ENCODE results near the gene INPP5K. TPM values are rescaled to one million over a fixed set of nuclear protein-coding genes. Genes with fewer than 3 reads are reported as not detected.
A peak's percentile ranks its signal among the peaks of the same experiment; 100 is the strongest.
"Not testable (repeated sequence)": the region's sequence is repeated elsewhere in the genome, so short reads cannot be mapped to it uniquely, and the experiment has no call there.

Gene INPP5K
- total RNA-seq, 1 experiment from 2014 or later, result 16.4 TPM

- DNase-seq (ENCODE audit: low spot score), result no peak
- in situ Hi-C loops (cut with HindIII; ENCODE audit: low sequenced_read_pairs), result no loop called here
These were observed 63.6 kb downstream of the INPP5K start for GRCh38 chr17:1452836-1453235.

DNA sequence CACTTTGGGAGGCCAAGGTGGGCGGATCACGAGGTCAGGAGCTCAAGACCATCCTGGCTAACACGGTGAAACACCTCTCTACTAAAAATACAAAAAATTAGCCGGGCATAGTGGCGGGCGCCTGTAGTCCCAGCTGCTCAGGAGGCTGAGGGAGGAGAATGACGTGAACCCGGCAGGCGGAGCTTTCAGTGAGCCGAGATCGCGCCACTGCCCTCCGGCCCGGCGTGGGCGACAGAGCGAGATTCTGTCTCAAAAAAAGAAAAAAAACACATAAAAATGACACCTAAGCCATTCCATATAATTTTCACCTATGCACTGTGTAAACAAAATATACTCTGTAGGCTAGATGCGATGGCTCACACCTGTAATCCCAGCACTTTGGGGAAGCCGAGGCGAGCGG is 66.2 kb downstream of the INPP5K start:
- DNase-seq (ENCODE audit: low spot score); in situ Hi-C loops (cut with HindIII; ENCODE audit: low sequenced_read_pairs): not testable (repeated sequence)

GRCh38 chr17:1449412-1449967 is 66.9 kb downstream of the INPP5K start:
- DNase-seq (ENCODE audit: low spot score), result no peak
- in situ Hi-C loops (cut with HindIII; ENCODE audit: low sequenced_read_pairs), result loop anchor here (5.0 kb wide), 1 partner anchor 58 kb away; no protein-coding TSS in a partner anchor

GRCh38 chr17:1447052-1447451 is 69.4 kb downstream of the INPP5K start:
- in situ Hi-C loops (cut with HindIII; ENCODE audit: low sequenced_read_pairs), result loop anchor here (5.0 kb wide), 1 partner anchor 60 kb away; no protein-coding TSS in a partner anchor

DNA sequence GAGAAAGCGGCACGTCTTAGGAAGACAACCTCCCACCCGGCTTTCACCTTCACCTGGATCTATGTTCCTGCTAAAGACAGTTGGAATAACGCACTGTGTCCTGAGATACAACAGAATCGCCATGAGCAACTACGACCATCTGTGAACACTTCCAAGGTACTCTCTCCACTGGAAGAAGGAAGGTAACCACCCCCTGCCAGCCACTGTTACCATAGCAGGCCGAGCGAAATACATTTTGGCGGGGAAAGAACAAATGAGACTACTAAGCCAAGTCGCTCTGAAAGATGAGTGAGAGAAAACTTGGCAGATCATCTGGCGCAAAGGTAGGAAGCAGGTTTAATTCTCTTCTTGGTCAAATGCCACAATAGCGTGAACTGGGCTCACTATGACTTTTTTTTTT is 70.2 kb downstream of the INPP5K start:
- in situ Hi-C loops (cut with HindIII; ENCODE audit: low sequenced_read_pairs), result loop anchor here (5.0 kb wide), 1 partner anchor 61 kb away; no protein-coding TSS in a partner anchor
- DNase-seq (ENCODE audit: low spot score), result peak; percentile 68

More at GRCh38 chr17:1447052-1447451, 69.4 kb downstream of the INPP5K start:
- no peak for DNase-seq (ENCODE audit: low spot score)

DNA sequence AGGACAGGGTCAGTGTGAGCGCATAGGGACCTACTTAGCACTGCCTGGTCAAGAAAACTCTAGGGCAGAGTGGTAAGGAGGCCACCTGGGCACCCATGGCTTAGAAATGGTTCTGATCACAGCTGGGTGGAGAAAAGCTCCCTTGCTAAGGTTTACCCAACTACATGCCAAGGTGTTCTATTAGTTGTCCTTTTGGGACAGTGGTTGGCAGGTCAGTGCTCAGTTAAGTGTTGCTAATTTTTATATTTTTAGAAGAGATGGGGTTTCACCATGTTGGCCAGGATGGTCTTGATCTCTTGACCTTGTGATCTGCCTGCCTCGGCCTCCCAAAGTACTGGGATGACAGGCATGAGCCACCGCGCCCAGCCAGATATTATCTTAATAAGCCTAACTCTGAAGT is 70.7 kb downstream of the INPP5K start:
- in situ Hi-C loops (cut with HindIII; ENCODE audit: low sequenced_read_pairs), result loop anchor here (5.0 kb wide), 1 partner anchor 62 kb away; no protein-coding TSS in a partner anchor

More for the DNA sequence above, 70.7 kb downstream of the INPP5K start:
- DNase-seq (ENCODE audit: low spot score), result not testable (repeated sequence)

Other genes with a start within 250 kb of the INPP5K start
- not detected in 2 replicates for gene BHLHA9, start 246.2 kb downstream of the INPP5K start, total RNA-seq (2014; rRNA removed; shearing (Covaris generic))
- gene TRARG1, start 236.9 kb downstream of the INPP5K start, total RNA-seq (2014; rRNA removed; shearing (Covaris generic)), result 0.17 TPM in 1 of 2 replicates, not detected in the other
- gene YWHAE, start 116.4 kb downstream of the INPP5K start, total RNA-seq (2014; rRNA removed; shearing (Covaris generic)), result 293 and 311 TPM in 2 replicates
- gene CRK, start 60.4 kb downstream of the INPP5K start, total RNA-seq (2014; rRNA removed; shearing (Covaris generic)), result 62.8 and 92.7 TPM in 2 replicates
- 85.0 and 94.1 TPM in 2 replicates for gene MYO1C, start 23.9 kb downstream of the INPP5K start, total RNA-seq (2014; rRNA removed; shearing (Covaris generic))
- gene PITPNA, start 46.2 kb upstream of the INPP5K start, total RNA-seq (2014; rRNA removed; shearing (Covaris generic)), result 42.1 and 95.3 TPM in 2 replicates
- gene SLC43A2, start 112.2 kb upstream of the INPP5K start, total RNA-seq (2014; rRNA removed; shearing (Covaris generic)), result 22.1 and 39.7 TPM in 2 replicates
- 0.71 and 3.4 TPM in 2 replicates for gene SCARF1, start 129.1 kb upstream of the INPP5K start, total RNA-seq (2014; rRNA removed; shearing (Covaris generic))
- gene RILP, start 133.3 kb upstream of the INPP5K start, total RNA-seq (2014; rRNA removed; shearing (Covaris generic)), result 9.5 and 36.1 TPM in 2 replicates
- 157 and 202 TPM in 2 replicates for gene PRPF8, start 168.3 kb upstream of the INPP5K start, total RNA-seq (2014; rRNA removed; shearing (Covaris generic))
- 1.2 TPM in 2 replicates for gene TLCD2, start 193.8 kb upstream of the INPP5K start, total RNA-seq (2014; rRNA removed; shearing (Covaris generic))
- gene WDR81, start 208.1 kb upstream of the INPP5K start, total RNA-seq (2014; rRNA removed; shearing (Covaris generic)), result 25.0 and 29.9 TPM in 2 replicates
- gene SERPINF2, start 226.3 kb upstream of the INPP5K start, total RNA-seq (2014; rRNA removed; shearing (Covaris generic)), result 2.4 and 3.0 TPM in 2 replicates
- 465 and 509 TPM in 2 replicates for gene SERPINF1, start 245.4 kb upstream of the INPP5K start, total RNA-seq (2014; rRNA removed; shearing (Covaris generic))

All from G401 (cell line).